DLD1 (cell line): ENCODE results near the gene RTEL1.
"Not testable (repeated sequence)": the region's sequence is repeated elsewhere in the genome, so short reads cannot be mapped to it uniquely, and the experiment has no call there.

Experiments
- in situ Hi-C: cut with HindIII; loops from 2 replicates; pipeline ENCODE4 v1.10.0; 2017; ENCODE audit warnings: low sequenced_read_pairs

The RTEL1 gene

DNA sequence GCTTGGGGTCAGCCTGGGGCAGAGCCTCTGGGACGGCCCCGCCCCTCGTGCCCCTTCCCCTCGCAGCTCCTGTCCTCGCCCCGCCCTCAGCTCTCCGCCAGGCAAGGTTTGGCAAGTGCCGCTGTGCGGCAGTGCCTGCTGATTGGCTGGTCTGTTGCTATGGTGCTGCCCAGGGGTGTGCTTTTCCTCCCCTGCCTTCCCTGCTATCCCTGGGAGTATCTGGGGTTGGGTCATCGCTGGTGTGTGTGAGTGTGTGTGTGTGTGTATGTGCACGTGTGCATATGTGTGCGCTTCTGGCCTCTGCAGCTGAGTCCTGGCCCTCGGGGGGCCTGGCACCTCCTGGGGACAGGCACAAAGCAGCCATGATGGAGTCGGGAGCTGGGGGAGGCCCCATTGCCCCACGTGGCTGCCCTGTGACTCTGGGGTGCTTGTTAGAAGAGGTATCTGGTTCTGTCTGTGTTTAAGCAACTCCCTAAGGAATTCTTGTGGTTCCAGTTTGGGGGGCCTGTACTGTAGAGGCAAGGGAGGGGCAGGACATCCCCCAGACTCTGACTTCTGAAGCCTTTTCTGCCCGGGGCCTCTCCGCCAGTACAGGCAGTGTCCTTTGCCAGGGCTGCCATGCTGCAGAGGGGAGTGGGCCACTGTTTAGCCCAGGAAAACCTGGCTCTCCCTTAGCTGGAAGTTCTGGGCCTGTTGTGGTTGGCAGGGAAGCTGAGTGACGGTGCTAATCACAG, 6.9 kb downstream of the RTEL1 start:
- in situ Hi-C loops, result no loop called here

DNA sequence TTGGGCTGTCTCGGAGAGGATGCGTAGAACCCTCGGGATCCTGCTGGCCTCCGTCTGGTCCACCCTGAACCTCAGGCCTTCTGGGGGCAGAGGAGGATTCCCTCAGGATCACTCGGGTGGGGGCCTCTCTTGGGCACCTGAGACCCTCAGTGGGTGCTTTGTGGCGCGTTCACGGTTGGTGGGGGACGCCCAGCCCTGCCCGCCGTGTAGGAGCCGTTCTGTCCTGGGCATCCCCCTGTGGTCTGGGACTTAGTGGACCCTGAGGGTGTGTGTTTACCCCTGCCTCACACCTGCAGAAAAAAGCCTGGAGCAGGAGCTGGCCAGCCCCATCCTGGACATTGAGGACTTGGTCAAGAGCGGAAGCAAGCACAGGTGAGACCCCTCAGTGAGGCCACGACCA, 7.6 kb downstream of the RTEL1 start:
- in situ Hi-C loops, result no loop called here

DNA sequence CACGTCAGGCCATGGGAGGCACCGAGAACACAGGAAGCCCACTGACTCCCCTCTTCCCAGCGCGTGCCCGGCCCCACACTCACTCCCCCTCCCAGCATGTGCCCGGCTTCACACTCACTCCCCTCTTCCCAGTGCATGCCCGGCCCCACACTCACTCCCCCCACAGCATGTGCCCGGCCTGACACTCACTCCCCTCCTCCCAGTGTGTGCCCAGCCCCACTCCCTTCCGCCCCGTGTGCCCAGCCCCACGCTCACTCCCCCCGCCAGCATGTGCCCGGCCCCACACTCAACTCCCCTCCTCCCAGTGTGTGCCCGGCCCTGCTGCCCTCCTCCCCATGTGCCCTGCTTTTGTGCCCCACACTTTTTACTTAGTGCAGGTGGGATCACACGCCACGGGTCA, 9.7 kb downstream of the RTEL1 start:
- in situ Hi-C loops, result no loop called here

DNA sequence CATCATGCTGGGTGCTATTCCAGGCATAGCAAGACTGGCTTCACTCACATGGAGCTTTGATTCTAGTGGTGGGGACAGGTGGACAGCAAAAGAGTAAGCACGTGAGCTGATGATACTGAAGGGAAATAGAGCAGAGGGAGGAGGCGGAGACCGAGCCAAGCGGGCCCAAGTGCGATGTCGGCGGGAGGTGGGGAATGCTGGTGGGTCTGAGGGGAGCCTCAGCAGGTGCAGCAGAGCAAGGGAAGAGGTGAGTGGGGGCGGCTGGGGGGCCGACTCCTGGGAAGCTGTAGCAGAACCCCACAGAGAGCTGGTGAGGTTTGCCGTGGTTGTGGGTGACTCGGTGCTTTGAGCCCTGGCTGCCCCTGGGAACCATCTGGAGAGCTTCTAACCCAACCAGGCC, 10.2 kb downstream of the RTEL1 start:
- in situ Hi-C loops, result no loop called here

DNA sequence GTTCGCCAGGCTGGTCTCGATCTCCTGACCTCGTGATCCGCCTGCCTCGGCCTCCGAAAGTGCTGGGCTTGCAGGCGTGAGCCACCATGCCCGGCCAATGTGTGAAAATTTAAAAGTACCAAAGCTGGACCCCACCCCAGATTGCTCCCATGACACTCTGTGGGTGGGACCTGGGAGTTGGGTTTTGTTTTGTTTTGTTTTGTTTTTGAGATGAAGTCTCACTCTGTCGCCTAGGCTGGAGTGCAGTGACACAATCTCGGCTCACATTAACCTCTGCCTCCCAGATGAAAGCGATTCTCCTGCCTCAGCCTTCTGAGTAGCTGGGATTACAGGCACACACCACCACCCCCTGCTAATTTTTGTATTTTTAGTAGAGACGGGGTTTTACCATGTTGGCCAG, 13.6 kb downstream of the RTEL1 start:
- in situ Hi-C loops, result not testable (repeated sequence)

DNA sequence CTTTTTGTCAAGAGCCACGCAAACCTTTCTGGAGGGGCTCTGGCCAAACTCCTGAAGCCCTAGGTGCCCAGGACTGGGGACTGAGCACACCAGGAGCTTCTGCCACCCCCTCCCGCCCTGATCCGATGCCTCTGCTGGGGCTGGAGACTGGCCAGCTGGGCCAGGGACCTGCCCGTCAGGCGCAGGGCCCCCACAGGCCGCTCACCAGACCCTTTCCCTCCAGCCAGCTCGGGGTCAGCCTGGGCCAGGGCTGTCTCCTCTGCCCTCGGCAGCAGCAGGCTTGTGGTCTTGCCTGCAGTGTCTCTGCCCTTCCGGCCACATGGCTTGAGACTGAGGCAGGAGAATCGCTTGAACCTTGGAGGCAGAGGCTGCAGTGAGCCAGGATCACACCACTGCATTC, 14.6 kb downstream of the RTEL1 start:
- in situ Hi-C loops, result no loop called here

DNA sequence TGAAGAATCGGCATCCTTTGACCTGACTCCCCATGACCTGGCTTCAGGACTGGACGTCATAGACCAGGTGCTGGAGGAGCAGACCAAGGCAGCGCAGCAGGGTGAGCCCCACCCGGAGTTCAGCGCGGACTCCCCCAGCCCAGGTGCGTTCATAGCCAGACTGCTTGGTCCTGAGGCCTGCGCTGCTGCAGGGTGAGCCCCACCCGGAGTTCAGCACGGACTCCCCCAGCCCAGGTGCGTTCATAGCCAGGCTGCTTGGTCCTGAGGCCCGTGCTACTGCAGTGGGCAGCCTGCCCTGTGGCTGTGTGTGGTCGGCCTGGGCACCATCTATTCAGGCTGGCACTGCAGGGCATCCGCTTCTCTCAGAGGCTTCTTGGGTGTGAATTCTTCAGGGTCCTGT, 15.8 kb downstream of the RTEL1 start:
- in situ Hi-C loops, result no loop called here

DNA sequence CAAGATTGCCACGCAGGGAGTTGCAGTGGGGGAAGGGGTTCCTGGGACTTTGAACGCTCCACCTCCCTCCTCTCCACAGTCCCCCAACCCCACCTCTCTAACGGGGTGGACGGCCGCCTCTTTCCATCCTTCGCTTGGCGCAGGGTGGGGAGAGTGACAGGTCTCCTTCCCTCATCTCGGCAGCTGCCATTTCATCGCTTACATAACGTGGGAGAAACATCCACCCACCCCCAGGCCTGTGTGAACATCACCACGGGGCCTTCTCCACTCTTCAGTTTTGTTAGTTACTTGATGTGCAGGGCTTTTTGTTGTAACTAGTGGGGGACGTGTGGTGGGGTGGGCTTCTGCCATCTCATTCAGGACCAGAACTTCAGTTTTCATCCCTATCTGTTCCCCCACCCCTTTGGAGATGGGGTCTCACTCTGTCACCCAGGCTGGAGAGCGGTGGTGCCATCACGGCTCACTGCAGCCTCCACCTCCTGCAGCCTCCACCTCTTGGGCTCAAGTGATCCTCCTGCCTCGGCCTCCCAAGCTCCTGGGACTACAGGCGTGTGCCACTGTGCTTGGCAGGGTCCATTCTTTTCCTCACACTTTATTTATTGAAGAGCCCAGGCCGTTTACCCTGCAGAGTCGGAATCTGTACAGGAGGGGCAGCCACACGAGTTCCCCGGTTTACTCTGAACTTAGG, 17.7 kb downstream of the RTEL1 start:
- in situ Hi-C loops, result no loop called here

DNA sequence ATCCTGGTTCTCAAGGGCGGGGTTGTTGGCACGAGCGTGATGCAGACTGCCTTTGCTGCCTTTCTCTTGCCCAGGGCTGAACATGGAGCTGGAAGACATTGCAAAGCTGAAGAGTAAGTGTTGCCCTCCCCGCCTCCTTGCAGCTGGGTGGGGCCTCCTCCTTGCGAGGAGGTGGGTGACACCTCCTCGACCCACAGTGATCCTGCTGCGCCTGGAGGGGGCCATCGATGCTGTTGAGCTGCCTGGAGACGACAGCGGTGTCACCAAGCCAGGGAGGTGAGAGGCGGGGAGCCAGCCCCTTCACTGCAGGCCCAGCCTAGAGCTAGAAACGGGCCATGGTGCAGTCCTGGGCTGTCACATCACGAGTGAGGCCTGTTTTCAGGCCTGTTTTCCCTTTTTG, 20.0 kb downstream of the RTEL1 start:
- in situ Hi-C loops, result no loop called here

DNA sequence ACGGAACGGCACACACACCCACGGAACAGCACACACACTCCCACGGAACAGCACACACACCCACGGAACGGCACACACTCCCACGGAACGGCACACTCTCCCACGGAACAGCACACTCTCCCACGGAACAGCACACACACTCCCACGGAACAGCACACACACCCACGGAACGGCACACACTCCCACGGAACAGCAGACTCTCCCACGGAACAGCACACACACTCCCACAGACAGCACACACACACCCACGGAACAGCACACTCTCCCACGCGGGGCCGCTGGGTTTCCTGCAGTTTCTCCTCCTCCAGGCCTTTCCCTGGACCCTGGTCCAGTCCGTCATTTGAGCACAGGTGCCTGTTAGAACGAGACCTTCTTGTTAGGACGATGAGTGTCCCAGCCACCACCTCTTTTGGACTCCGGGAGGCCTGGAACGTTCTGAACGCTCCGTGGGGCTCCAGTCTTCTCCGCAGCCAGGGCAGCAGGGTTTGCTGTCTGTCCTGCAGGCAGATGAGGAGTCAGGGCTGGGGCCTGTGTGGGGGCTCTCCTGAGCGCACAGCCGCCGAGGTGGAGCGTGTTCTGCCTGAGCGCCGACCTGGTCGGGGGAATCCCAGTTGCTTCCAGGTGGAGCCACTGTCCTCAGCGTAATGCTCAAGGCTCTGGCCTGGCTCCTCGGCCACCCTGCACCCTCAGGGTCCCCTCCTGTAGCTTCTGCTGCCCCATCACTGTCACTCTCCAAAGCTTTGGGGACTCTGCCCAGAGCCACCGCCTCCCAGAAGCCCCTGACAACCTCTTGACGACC, 20.8 kb downstream of the RTEL1 start:
- in situ Hi-C loops, result no loop called here

DNA sequence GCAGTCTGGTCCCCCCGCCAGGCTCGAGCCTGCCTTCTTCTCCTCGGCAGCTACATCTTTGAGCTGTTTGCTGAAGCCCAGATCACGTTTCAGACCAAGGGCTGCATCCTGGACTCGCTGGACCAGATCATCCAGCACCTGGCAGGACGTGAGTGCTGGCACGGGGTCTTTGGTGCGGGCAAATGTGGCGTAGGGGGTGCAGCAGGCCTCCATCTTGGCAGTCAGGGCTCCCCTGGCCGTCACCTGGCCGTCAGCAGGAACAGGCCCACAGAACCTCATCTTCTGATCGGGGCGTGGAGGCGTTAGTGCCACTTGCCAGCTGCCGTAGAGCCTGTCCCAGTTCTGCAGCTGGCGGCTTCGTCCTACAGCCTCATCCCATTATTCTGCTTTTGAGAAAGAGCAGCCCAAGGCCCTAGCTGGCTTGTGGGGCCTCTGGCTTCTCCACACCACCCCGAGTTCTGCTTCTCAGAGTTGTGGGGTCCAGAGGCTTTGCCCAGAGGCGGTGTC, 21.7 kb downstream of the RTEL1 start:
- in situ Hi-C loops, result no loop called here

DNA sequence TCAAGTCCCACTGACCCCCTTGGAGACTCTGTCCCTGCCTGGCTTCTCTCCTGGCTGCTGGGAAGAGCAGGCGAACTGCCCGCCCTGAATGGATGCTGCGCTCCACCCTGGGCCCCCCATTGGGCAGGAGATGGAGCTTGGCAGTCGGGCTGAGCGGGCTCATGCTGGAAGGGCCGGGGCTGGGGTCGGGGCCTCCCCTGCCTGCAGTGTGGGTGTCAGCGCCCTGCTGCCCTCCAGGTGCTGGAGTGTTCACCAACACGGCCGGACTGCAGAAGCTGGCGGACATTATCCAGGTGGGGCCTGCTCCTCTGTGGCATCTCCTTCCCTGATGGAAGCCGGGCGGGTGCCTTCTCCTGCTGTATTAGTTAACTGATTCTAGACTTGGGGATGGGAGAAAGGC, 22.3 kb downstream of the RTEL1 start:
- in situ Hi-C loops, result no loop called here

DNA sequence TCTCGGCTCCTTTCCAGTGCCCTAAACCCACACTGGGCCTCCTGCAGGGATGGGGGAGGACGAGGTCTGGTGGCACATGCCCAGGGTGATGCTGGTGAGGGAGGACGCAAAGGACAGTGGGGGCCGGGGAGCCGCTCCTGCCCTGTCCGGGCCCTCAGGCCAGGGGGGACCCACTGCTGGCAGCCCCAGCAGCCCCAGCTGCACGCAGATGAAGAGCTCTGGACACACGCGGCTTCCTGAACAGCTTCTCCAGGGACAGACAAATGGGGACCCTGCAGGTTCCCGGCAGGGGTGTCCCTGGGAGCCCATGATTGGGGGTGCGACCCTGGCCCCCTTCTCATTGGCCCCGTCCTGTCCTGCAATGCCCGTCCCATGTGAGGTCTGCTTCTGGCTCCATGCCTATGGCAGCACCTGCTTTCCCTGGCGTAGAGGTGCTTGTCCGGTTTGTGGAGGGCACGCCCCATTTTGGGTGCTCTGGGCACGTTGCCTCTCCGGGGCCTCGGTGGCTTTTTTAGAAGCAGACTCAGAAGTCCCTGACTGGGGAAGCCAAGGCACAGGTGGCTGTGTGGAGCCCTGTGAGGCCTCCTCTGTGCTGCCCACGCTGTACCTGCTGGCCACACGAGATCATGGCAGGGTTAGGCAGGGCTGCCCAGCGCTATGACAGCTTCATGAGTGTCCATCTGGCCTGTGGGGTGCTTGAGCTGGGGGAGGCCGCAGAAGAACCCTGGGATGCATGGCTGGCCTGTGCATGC, 22.9 kb downstream of the RTEL1 start:
- in situ Hi-C loops, result no loop called here

DNA sequence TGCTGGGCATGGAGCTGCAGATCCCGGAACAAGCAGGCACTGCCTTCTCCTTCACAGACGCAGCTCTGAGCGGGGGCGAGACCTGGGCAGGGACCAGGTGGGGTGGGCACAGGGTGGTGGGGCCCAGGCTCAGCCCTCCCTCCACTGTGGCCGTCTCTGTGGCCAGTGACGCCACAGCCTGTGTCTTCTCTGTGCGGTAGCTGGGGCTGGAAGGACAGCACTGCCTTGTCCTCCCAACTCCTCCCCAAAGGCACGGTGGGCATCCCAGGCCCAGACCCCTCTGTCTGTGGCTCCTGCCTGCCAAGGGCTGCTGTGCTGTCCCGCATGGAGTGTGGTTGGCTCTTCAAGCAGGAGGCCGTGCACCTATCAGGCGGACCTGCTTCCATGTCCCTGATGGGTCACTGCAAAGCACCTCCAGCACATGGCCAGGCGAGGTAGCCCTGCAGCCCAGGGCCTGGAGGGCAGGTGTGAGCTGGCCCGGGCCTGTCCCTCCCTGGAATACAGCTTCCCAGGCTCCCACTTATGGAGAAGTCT, 23.6 kb downstream of the RTEL1 start:
- in situ Hi-C loops, result no loop called here

DNA sequence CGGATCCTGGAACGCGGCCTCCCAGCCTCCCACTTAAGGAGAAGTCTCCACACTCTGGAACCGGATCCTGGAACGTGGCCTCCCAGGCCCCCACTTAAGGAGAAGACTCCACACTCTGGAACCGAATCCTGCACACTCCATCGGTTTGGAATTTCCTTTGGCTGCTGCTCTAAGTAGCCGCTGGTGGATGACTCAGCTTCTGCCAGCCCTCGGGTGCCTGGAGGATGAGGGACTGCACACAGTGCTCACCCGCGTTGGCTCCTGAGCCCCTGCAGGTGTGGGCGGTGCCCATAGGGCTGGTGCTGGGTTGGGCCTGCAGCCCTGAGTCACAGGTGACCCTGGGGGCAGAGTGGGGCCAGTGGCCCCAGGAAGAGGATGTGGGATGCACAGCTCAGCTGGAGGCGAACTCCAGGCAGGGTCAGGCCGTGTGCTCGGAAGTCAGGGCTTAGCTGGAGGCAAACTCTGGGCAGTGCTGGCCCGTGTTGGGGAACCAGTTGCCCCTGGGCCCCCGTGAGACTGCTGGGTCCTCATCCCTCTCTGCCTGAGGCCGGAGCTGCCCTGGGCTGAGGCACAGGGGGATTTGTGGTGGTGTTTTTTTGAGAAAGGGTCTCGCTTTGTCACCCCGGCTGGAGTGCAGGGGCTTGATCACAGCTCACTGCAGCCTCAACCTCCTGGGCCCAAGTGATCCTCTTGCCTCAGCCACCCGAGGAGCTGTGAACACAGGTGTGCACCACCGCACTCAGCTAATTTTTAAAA, 24.4 kb downstream of the RTEL1 start:
- in situ Hi-C loops, result no loop called here

DNA sequence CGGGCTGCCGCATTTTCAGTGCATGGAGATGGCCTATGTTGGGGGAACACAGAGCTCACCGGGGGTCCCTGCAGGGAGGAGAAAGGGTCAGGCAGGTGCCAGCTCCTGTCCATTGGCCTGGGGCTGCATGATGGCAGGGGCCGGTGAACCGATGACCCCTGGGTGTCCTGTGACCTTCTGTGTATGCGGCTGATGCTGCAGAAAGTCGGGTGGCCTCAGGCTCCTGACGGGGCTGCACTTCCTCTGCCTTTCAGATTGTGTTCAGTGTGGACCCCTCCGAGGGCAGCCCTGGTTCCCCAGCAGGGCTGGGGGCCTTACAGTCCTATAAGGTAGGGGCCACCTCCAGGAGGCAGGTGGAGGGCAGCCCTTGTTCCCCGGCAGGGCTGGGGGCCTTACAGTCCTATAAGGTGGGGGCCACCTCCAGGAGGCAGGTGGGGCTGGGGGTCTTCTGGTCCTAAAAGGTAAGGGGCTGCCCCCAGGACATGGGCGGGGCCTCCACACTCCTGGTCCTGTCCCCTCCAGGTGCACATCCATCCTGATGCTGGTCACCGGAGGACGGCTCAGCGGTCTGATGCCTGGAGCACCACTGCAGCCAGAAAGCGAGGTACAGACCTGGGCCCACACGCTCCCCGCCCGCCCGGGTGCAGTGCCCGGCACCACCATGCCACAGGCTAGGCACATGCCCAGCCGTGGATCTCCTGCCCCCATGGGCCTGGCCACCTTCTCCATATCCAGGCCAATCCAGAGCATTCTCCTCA, 27.3 kb downstream of the RTEL1 start:
- in situ Hi-C loops, result no loop called here

DNA sequence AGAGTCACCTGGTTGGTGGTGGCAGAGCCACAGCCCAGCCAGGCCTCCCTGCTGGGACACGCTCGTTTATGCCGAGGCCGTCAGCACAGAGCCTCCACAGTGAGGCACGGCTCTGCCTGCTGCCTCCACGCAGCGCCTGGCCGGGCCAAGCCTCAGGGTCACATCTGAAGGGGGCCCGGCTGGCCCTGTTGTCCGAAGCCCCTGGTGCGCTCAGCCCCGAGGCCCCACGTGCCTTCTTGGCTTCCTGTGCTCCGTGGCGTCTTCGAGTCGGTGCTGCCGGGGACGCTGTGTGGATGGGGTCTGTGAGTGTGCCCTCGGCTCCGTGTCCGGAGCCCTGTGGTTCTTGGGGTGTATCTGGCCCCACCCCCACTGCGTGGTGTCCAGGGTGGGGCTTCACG, 28.0 kb downstream of the RTEL1 start:
- in situ Hi-C loops, result no loop called here

DNA sequence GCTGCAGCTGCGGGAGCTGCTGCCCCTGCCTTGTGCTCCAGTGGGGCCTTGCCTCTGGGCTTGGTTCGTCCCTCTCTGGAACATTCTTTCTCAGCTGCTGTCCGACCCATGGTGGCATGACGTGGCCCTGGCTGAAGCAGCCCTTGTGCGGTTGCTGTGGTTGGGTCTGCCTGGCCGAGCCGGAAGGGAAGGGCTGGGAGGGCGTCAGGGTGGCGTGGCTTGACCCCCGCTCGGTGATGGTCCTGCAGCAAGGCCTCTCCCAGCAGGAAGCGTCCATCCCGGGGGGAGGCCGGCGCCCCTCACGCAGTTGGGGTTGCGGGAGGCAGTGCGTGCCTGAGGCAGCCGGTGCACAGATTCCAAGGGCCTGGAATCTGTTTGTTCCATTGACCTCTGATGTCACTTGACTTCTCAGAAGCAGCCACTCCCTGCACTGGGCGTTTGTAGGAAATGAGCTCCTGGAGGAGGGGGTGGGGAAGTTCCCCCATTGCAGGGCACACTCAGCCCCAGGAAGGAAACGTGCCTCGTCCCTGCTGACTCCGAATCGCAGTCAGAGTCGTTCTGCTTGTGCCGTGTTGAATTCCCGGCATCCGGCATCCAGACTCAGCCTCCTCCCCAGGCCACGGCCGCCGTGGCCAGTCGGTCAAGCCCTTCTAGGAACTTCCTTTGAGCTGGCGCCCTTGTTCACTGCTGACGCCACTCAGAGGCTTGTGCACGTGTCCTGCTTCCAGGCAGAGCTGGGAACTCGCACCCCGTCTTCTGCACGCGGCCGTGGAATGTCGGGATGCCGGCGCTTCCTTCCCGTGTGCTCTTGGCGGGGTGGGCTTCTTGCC, 28.6 kb downstream of the RTEL1 start:
- in situ Hi-C loops, result no loop called here
